ENCODE measurements around the gene CYLD. TPM values are rescaled to one million over a fixed set of nuclear protein-coding genes. Genes with fewer than 3 reads are reported as not detected.

Gene CYLD
- total RNA-seq, 2 experiments from 2014 or later: 7.4 to 14.9 TPM

DNA sequence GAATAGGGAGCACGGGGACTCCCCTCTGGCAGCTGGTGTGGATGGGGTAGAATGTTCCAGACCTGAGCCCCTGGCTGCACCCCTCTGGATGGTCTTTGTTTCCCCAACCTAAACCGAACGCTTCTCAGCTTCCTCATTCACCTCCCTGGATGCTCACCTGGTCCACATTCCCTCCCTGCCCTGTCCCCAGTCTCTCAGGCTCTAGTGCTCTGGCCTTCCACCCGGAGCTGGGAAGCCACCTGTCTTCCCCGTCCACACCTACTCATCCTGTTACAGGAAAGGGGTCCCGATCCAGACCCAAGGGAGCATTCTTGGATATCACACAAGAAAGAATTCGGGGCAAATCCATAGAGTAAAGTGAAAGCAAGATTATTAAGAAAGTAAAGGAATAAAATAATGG, 73.5 kb downstream of the CYLD start:
- TF ChIP-seq EZH2phosphoT487 (IDR thresholded peaks at IDR 0.05; ENCODE audit: borderline replicate concordance, low read depth, low read length): no peak
- TF ChIP-seq, protein P1, sequence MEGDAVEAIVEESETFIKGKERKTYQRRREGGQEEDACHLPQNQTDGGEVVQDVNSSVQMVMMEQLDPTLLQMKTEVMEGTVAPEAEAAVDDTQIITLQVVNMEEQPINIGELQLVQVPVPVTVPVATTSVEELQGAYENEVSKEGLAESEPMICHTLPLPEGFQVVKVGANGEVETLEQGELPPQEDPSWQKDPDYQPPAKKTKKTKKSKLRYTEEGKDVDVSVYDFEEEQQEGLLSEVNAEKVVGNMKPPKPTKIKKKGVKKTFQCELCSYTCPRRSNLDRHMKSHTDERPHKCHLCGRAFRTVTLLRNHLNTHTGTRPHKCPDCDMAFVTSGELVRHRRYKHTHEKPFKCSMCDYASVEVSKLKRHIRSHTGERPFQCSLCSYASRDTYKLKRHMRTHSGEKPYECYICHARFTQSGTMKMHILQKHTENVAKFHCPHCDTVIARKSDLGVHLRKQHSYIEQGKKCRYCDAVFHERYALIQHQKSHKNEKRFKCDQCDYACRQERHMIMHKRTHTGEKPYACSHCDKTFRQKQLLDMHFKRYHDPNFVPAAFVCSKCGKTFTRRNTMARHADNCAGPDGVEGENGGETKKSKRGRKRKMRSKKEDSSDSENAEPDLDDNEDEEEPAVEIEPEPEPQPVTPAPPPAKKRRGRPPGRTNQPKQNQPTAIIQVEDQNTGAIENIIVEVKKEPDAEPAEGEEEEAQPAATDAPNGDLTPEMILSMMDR (conservative IDR thresholded peaks at IDR 0.05; ENCODE audit: low read length): no peak
- H3K4me2 ChIP-seq (ENCODE audit: low read length): no peak overlapping the region
- H3K36me3 ChIP-seq (ENCODE audit: insufficient read depth, low read length): no peaks in the 10 kb centered on the region
- no peaks in the 10 kb centered on the region for H3K4me1 ChIP-seq (ENCODE audit: insufficient read depth, low read length, poor library complexity, severe bottlenecking)
- no peaks in the 10 kb centered on the region for H3K79me2 ChIP-seq (ENCODE audit: insufficient read depth, low read depth, low read length)
- POLR2A ChIA-PET: no interaction called here
- no peak overlapping the region for H2AFZ ChIP-seq (ENCODE audit: low read length)
- BruUV-seq (replicated peaks): no TSS peak
- H3K4me3 ChIP-seq (ENCODE audit: low read depth, low read length, poor library complexity, severe bottlenecking): no peak overlapping the region
- no peak overlapping the region for H3K27ac ChIP-seq (ENCODE audit: low read depth, low read length, poor library complexity, severe bottlenecking)
- DNase-seq (ENCODE audit: low spot score): no peak
- intact Hi-C loops (cut with micrococcal nuclease; ENCODE audit: unreplicated experiment): no loop called here
- no peaks in the 10 kb centered on the region for H3K9me3 ChIP-seq (ENCODE audit: low read length)
- no peaks in the 10 kb centered on the region for H4K20me1 ChIP-seq (ENCODE audit: insufficient read depth, low read length)
- CTCF ChIA-PET (ENCODE audit: unreplicated experiment): no interaction called here
- H3K9me2 ChIP-seq (ENCODE audit: insufficient read depth, low read length): no peaks in the 10 kb centered on the region

DNA sequence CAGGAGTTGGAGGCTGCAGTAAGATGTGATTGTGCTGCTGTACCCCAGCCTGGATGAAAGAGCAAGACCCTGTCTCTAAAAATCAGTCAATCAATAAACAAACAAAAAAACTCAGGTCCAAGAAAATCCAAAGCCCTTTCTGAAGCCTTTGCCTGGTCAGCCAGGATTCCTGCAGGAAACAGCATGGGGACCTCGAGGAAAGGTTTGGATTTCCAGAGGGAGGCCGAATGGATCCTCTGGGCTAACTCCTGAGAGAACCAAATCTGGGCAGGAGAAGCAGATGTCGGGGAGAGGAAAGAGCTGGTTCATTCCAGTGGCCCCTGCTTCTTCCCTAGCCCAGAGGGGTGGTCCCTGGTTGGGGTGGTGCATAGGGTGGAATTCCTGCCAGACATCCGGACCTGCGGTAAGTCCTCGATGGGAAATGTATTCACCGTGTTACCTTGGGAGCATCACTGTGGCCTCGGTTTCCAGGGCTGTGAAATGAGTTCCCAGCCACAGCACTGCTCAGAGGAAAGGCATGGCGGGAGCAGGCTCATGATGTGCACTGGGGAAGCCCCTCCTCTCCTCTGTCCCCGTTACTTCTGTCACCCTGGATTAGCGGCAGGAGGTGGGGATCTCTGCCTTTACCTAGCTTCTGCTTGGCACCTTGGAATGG, 75.1 kb downstream of the CYLD start:
- no peak for TF ChIP-seq EZH2phosphoT487 (IDR thresholded peaks at IDR 0.05; ENCODE audit: borderline replicate concordance, low read depth, low read length)
- TF ChIP-seq, protein P1 (conservative IDR thresholded peaks at IDR 0.05; ENCODE audit: low read length): no peak
- H3K9me2 ChIP-seq (ENCODE audit: insufficient read depth, low read length): no peaks in the 10 kb centered on the region
- no peak overlapping the region for H3K4me3 ChIP-seq (ENCODE audit: low read depth, low read length, poor library complexity, severe bottlenecking)
- no peak overlapping the region for H3K4me2 ChIP-seq (ENCODE audit: low read length)
- BruUV-seq (replicated peaks): no TSS peak
- no peaks in the 10 kb centered on the region for H3K9me3 ChIP-seq (ENCODE audit: low read length)
- H3K79me2 ChIP-seq (ENCODE audit: insufficient read depth, low read depth, low read length): no peaks in the 10 kb centered on the region
- H2AFZ ChIP-seq (ENCODE audit: low read length): no peak overlapping the region
- CTCF ChIA-PET (ENCODE audit: unreplicated experiment): no interaction called here
- no peaks in the 10 kb centered on the region for H4K20me1 ChIP-seq (ENCODE audit: insufficient read depth, low read length)
- H3K36me3 ChIP-seq (ENCODE audit: insufficient read depth, low read length): no peaks in the 10 kb centered on the region
- POLR2A ChIA-PET: no interaction called here
- H3K4me1 ChIP-seq (ENCODE audit: insufficient read depth, low read length, poor library complexity, severe bottlenecking): no peaks in the 10 kb centered on the region
- DNase-seq (ENCODE audit: low spot score): no peak
- no peak overlapping the region for H3K27ac ChIP-seq (ENCODE audit: low read depth, low read length, poor library complexity, severe bottlenecking)
- intact Hi-C loops (cut with micrococcal nuclease; ENCODE audit: unreplicated experiment): no loop called here

DNA sequence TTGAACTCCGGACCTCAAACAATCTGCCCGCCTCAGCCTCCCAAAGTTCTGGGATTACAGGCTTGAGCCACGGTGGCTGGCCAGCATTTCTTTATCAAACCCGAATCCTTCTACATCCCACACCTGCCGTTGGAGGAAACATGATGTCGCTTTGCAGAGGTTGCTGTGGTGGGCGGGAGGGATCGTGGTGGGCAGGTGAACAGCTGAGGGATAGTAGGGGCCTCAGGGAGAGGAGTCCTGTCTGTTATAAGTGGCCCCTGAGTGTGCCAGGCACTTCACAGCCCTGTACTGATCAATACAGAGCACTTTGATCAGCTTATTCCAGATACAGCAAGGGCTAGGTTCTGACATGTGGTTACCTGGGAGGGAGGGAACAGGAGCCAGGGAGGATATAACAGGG, 76.5 kb downstream of the CYLD start:
- POLR2A ChIA-PET: no interaction called here

More for the DNA sequence above, 76.5 kb downstream of the CYLD start:
- H2AFZ ChIP-seq (ENCODE audit: low read length): no peak overlapping the region
- DNase-seq (ENCODE audit: low spot score): no peak
- no TSS peak for BruUV-seq (replicated peaks)
- H4K20me1 ChIP-seq (ENCODE audit: insufficient read depth, low read length): no peaks in the 10 kb centered on the region
- no peak overlapping the region for H3K4me2 ChIP-seq (ENCODE audit: low read length)
- no peaks in the 10 kb centered on the region for H3K36me3 ChIP-seq (ENCODE audit: insufficient read depth, low read length)
- H3K9me2 ChIP-seq (ENCODE audit: insufficient read depth, low read length): no peaks in the 10 kb centered on the region
- CTCF ChIA-PET (ENCODE audit: unreplicated experiment): no interaction called here
- H3K27ac ChIP-seq (ENCODE audit: low read depth, low read length, poor library complexity, severe bottlenecking): no peak overlapping the region
- TF ChIP-seq, protein P1 (conservative IDR thresholded peaks at IDR 0.05; ENCODE audit: low read length): no peak
- TF ChIP-seq EZH2phosphoT487 (IDR thresholded peaks at IDR 0.05; ENCODE audit: borderline replicate concordance, low read depth, low read length): no peak
- intact Hi-C loops (cut with micrococcal nuclease; ENCODE audit: unreplicated experiment): no loop called here
- H3K9me3 ChIP-seq (ENCODE audit: low read length): no peaks in the 10 kb centered on the region
- H3K79me2 ChIP-seq (ENCODE audit: insufficient read depth, low read depth, low read length): no peaks in the 10 kb centered on the region
- no peak overlapping the region for H3K4me3 ChIP-seq (ENCODE audit: low read depth, low read length, poor library complexity, severe bottlenecking)
- no peaks in the 10 kb centered on the region for H3K4me1 ChIP-seq (ENCODE audit: insufficient read depth, low read length, poor library complexity, severe bottlenecking)
